ENCODE data around the gene ECPAS.
"Not testable (repeated sequence)": the region's sequence is repeated elsewhere in the genome, so short reads cannot be mapped to it uniquely, and the experiment has no call there.

The ECPAS gene

GRCh38 chr9:111463048-111463447 is 21.1 kb downstream of the ECPAS start:
- 0 out of 2 replicates have a peak, but pooled peaks cover 6% of the 10 kb centered on the region for H3K36me3 ChIP-seq (ENCODE audit: insufficient read depth, low read depth, low read length)
- H3K4me1 ChIP-seq (ENCODE audit: insufficient read depth, low read length): peaks cover 8% of the 10 kb centered on the region; the same call in 1 of the 2 replicates
- H3K27ac ChIP-seq (ENCODE audit: low read length): no peak overlapping the region
- no peak overlapping the region for H3K9ac ChIP-seq (ENCODE audit: low read depth, low read length)
- no peak overlapping the region for H3K4me3 ChIP-seq (ENCODE audit: low read length)
- no peaks in the 10 kb centered on the region for H3K27me3 ChIP-seq (ENCODE audit: insufficient read depth, low read length)
- H3K9me3 ChIP-seq (ENCODE audit: insufficient read depth, low read depth, low read length): peaks cover 11% of the 10 kb centered on the region; the same call in 1 of the 2 replicates

GRCh38 chr9:111458139-111459009 is 25.8 kb downstream of the ECPAS start:
- Histone ChIP-seq H3K27me3 (ENCODE audit: insufficient read depth, low read length) (no peaks in the 10 kb centered on the region), H3K36me3 (ENCODE audit: insufficient read depth, low read depth, low read length) (0 out of 2 replicates have a peak, but pooled peaks cover 6% of the 10 kb centered on the region), H3K9ac (ENCODE audit: low read depth, low read length) (no peak overlapping the region), H3K4me1 (ENCODE audit: insufficient read depth, low read length) (peaks cover 17% of the 10 kb centered on the region; the same call in 1 of the 2 replicates), H3K27ac (ENCODE audit: low read length) (no peak overlapping the region), H3K9me3 (ENCODE audit: insufficient read depth, low read depth, low read length) (peaks cover 11% of the 10 kb centered on the region; the same call in 1 of the 2 replicates), H3K4me3 (ENCODE audit: low read length) (no peak overlapping the region)

- peaks cover 2% of the 10 kb centered on the region; the same call in 1 of the 2 replicates for H3K9me3 ChIP-seq (ENCODE audit: insufficient read depth, low read depth, low read length)
- H3K9ac ChIP-seq (ENCODE audit: low read depth, low read length): no peak overlapping the region
- no peaks in the 10 kb centered on the region for H3K36me3 ChIP-seq (ENCODE audit: insufficient read depth, low read depth, low read length)
- H3K4me3 ChIP-seq (ENCODE audit: low read length): no peak overlapping the region
- no peaks in the 10 kb centered on the region for H3K27me3 ChIP-seq (ENCODE audit: insufficient read depth, low read length)
- H3K4me1 ChIP-seq (ENCODE audit: insufficient read depth, low read length): peaks cover 17% of the 10 kb centered on the region; the same call in 1 of the 2 replicates
- no peak overlapping the region for H3K27ac ChIP-seq (ENCODE audit: low read length)
Observed at GRCh38 chr9:111456529-111456928, 27.7 kb downstream of the ECPAS start.

DNA sequence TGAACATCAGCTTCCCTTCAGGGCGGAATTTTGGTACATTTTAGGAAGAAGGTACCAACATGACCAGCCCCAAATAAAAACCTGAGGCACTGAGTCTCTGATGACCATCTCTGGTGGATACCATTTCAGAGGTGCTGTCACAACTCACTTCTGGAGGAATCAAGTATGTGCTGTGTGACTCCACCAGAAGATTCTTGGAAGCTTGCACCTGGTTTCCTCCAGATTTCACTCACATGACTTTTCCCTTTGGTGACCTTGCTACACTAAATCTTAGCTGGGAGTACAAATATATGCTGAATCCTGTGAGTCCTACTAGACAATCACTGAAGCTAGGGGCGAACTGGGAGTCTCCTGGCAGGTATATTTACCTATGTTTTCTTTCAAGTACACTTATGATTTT is 28.5 kb downstream of the ECPAS start:
- H3K9me3 ChIP-seq (ENCODE audit: insufficient read depth, low read depth, low read length): no peaks in the 10 kb centered on the region
- no peak overlapping the region for H3K9ac ChIP-seq (ENCODE audit: low read depth, low read length)
- no peak overlapping the region for H3K4me3 ChIP-seq (ENCODE audit: low read length)
- H3K4me1 ChIP-seq (ENCODE audit: insufficient read depth, low read length): peaks cover 17% of the 10 kb centered on the region; the same call in 1 of the 2 replicates
- no peaks in the 10 kb centered on the region; the same call in 1 of the 2 replicates for H3K36me3 ChIP-seq (ENCODE audit: insufficient read depth, low read depth, low read length)
- H3K27me3 ChIP-seq (ENCODE audit: insufficient read depth, low read length): no peaks in the 10 kb centered on the region
- H3K27ac ChIP-seq (ENCODE audit: low read length): no peak overlapping the region

DNA sequence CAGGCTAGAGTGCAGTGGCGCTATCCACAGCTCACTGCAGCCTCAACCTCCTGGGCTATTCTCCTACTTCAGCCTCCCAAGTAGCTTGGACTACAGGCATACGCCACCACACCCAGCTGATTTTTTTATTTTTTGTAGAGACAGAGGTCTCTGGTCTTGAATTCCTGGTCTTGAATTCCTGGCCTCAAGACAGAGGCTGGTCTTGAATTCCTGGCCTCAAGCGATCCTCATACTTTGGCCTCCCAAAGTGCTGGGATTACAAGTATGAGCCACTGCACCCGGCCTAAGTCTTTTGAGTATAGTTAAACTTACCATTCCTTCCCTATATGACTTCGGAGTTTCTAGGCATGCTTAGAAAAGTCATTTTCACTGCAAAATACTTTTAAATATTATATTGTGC is 29.4 kb downstream of the ECPAS start:
- Histone ChIP-seq H3K9ac (ENCODE audit: low read depth, low read length) (no peak overlapping the region), H3K4me1 (ENCODE audit: insufficient read depth, low read length) (peaks cover 17% of the 10 kb centered on the region; the same call in 1 of the 2 replicates), H3K4me3 (ENCODE audit: low read length) (no peak overlapping the region), H3K27ac (ENCODE audit: low read length) (no peak overlapping the region), H3K9me3 (ENCODE audit: insufficient read depth, low read depth, low read length) (no peaks in the 10 kb centered on the region), H3K36me3 (ENCODE audit: insufficient read depth, low read depth, low read length) (peaks cover under 1% of the 10 kb centered on the region; the same call in 1 of the 2 replicates), H3K27me3 (ENCODE audit: insufficient read depth, low read length) (no peaks in the 10 kb centered on the region)

GRCh38 chr9:111451570-111451969 is 32.6 kb downstream of the ECPAS start:
- Histone ChIP-seq H3K4me3 (ENCODE audit: low read length) (no peak overlapping the region), H3K27me3 (ENCODE audit: insufficient read depth, low read length) (no peaks in the 10 kb centered on the region), H3K27ac (ENCODE audit: low read length) (no peak overlapping the region), H3K9ac (ENCODE audit: low read depth, low read length) (no peak overlapping the region), H3K36me3 (ENCODE audit: insufficient read depth, low read depth, low read length) (peaks cover 7% of the 10 kb centered on the region; the same call in 1 of the 2 replicates), H3K9me3 (ENCODE audit: insufficient read depth, low read depth, low read length) (no peaks in the 10 kb centered on the region), H3K4me1 (ENCODE audit: insufficient read depth, low read length) (0 out of 2 replicates have a peak, but pooled peaks cover 5% of the 10 kb centered on the region)

DNA sequence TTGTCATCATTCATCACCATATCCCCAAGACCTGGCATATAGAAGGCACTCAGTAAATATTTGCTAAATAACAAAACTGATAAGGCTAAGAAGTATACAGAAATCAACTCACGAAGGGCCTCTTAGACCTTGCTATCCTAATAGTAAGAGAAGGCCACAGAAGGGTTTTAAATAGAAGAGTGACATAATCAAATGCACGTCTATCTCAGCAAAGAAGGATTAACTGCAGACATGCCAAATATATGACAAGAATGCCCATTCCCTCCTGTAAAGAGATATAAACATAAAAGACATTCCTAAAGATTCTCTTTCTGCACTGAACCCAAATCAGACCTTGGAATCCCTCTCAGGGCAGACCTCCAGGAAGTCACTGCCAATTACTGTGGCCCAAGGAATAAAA is 34.1 kb downstream of the ECPAS start:
- Histone ChIP-seq H3K27ac (ENCODE audit: low read length) (no peak overlapping the region), H3K4me1 (ENCODE audit: insufficient read depth, low read length) (0 out of 2 replicates have a peak, but pooled peaks cover 5% of the 10 kb centered on the region), H3K9me3 (ENCODE audit: insufficient read depth, low read depth, low read length) (no peaks in the 10 kb centered on the region), H3K36me3 (ENCODE audit: insufficient read depth, low read depth, low read length) (peaks cover 14% of the 10 kb centered on the region; the same call in 1 of the 2 replicates), H3K4me3 (ENCODE audit: low read length) (no peak overlapping the region), H3K27me3 (ENCODE audit: insufficient read depth, low read length) (no peaks in the 10 kb centered on the region), H3K9ac (ENCODE audit: low read depth, low read length) (no peak overlapping the region)

- Histone ChIP-seq H3K27ac (ENCODE audit: low read length) (no peak overlapping the region), H3K36me3 (ENCODE audit: insufficient read depth, low read depth, low read length) (peaks cover 14% of the 10 kb centered on the region; the same call in 1 of the 2 replicates), H3K9me3 (ENCODE audit: insufficient read depth, low read depth, low read length) (no peaks in the 10 kb centered on the region), H3K27me3 (ENCODE audit: insufficient read depth, low read length) (no peaks in the 10 kb centered on the region), H3K4me3 (ENCODE audit: low read length) (no peak overlapping the region), H3K4me1 (ENCODE audit: insufficient read depth, low read length) (0 out of 2 replicates have a peak, but pooled peaks cover 5% of the 10 kb centered on the region), H3K9ac (ENCODE audit: low read depth, low read length) (no peak overlapping the region)
Observed at GRCh38 chr9:111449705-111450104, 34.5 kb downstream of the ECPAS start.

DNA sequence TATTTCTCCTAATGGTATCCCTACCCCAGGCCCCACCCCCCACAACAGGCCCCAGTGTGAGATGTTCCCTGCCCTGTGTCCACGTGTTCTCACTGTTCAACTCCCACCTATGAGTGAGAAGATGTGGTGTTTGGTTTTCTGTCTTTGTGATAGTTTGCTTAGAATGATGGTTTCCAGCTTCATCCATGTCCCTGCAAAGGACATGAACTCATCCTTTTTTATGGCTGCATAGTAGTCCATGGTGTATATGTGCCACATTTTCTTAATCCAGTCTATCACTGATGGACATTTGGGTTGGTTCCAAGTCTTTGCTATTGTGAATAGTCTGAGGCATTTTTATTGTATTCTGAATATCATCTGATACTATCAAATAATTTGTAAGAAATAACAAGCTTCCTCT is 38.4 kb downstream of the ECPAS start:
- H3K4me3 ChIP-seq (ENCODE audit: low read length); H3K27ac ChIP-seq (ENCODE audit: low read length); H3K27me3 ChIP-seq (ENCODE audit: insufficient read depth, low read length); H3K9ac ChIP-seq (ENCODE audit: low read depth, low read length); H3K9me3 ChIP-seq (ENCODE audit: insufficient read depth, low read depth, low read length); H3K4me1 ChIP-seq (ENCODE audit: insufficient read depth, low read length): not testable (repeated sequence)
- H3K36me3 ChIP-seq (ENCODE audit: insufficient read depth, low read depth, low read length): peaks cover 45% of the 10 kb centered on the region

- Histone ChIP-seq H3K27ac (ENCODE audit: low read length) (no peak overlapping the region), H3K4me3 (ENCODE audit: low read length) (no peak overlapping the region), H3K9me3 (ENCODE audit: insufficient read depth, low read depth, low read length) (no peaks in the 10 kb centered on the region), H3K9ac (ENCODE audit: low read depth, low read length) (no peak overlapping the region), H3K27me3 (ENCODE audit: insufficient read depth, low read length) (no peaks in the 10 kb centered on the region), H3K4me1 (ENCODE audit: insufficient read depth, low read length) (no peaks in the 10 kb centered on the region; the same call in 1 of the 2 replicates), H3K36me3 (ENCODE audit: insufficient read depth, low read depth, low read length) (peaks cover 62% of the 10 kb centered on the region)
Observed at GRCh38 chr9:111443454-111443853, 40.7 kb downstream of the ECPAS start.

- no peaks in the 10 kb centered on the region for H3K27me3 ChIP-seq (ENCODE audit: insufficient read depth, low read length)
- no peaks in the 10 kb centered on the region for H3K9me3 ChIP-seq (ENCODE audit: insufficient read depth, low read depth, low read length)
- H3K9ac ChIP-seq (ENCODE audit: low read depth, low read length): no peak overlapping the region
- no peak overlapping the region for H3K27ac ChIP-seq (ENCODE audit: low read length)
- no peaks in the 10 kb centered on the region; the same call in 1 of the 2 replicates for H3K4me1 ChIP-seq (ENCODE audit: insufficient read depth, low read length)
- H3K36me3 ChIP-seq (ENCODE audit: insufficient read depth, low read depth, low read length): peaks cover 69% of the 10 kb centered on the region
- no peak overlapping the region for H3K4me3 ChIP-seq (ENCODE audit: low read length)
Observed at GRCh38 chr9:111442360-111443027, 41.7 kb downstream of the ECPAS start.

Data from iPS-20b (cell line).